Fibroblast of the aortic adventitia (primary cell): ENCODE results near the gene ASIC1. TPM values are rescaled to one million over a fixed set of nuclear protein-coding genes. Genes with fewer than 3 reads are reported as not detected.

Experiments
- DNase-seq: peaks from one replicate; pipeline ENCODE4 v3.0.0-alpha.2; 2010; ENCODE audit warnings: low read depth
- H3K4me3 ChIP-seq: 2 replicates; pipeline ENCODE4 v1.5.1; 2011; ENCODE audit warnings: low read depth, mild to moderate bottlenecking, control low read depth, low read length, moderate library complexity
- total RNA-seq: library from RNA; depleted of rRNA; stranded (reverse); fragments of >200 nt; gene quantifications from 2 replicates; pipeline ENCODE4 v1.2.3, GENCODE V29; 2012; ENCODE audit warnings: low replicate concordance
- TF ChIP-seq, protein P1 (sequence below): IDR thresholded peaks from 2 replicates; pipeline ENCODE4 v1.5.1; 2011; ENCODE audit warnings: mild to moderate bottlenecking, low read length, control low read depth, inconsistent platforms; ENCODE audit not compliant: insufficient read depth

The ASIC1 gene
- total RNA-seq, 1 donor = 4.9 TPM

- TF ChIP-seq, protein P1, sequence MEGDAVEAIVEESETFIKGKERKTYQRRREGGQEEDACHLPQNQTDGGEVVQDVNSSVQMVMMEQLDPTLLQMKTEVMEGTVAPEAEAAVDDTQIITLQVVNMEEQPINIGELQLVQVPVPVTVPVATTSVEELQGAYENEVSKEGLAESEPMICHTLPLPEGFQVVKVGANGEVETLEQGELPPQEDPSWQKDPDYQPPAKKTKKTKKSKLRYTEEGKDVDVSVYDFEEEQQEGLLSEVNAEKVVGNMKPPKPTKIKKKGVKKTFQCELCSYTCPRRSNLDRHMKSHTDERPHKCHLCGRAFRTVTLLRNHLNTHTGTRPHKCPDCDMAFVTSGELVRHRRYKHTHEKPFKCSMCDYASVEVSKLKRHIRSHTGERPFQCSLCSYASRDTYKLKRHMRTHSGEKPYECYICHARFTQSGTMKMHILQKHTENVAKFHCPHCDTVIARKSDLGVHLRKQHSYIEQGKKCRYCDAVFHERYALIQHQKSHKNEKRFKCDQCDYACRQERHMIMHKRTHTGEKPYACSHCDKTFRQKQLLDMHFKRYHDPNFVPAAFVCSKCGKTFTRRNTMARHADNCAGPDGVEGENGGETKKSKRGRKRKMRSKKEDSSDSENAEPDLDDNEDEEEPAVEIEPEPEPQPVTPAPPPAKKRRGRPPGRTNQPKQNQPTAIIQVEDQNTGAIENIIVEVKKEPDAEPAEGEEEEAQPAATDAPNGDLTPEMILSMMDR = no peak
- no peak overlapping the region for H3K4me3 ChIP-seq
- DNase-seq = peak; percentile 54
Observed at GRCh38 chr12:50099302-50100008, 42.1 kb downstream of the ASIC1 start.

DNA sequence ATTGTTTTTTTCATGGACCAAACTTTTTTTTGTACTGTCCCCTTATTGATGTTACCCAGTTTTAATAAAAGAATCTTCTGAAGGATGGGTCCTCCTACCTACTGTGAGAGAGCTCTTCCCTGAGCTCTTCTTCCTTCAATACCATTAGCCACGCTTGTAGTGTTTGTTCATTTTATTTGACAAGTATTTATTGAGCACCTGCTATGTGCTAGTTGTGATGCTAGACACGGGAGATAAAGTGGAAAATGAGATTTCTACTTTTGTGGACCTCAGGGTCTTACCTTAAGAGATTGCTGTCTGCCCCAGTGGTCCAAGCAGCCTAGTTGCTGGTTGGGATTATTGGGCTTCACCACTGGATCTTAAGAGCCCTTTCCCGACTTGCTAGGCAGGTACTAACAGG lies 43.2 kb downstream of the ASIC1 start:
- no peak for DNase-seq
- H3K4me3 ChIP-seq = no peak overlapping the region
- TF ChIP-seq, protein P1 = no peak

GRCh38 chr12:50101663-50102062 lies 44.3 kb downstream of the ASIC1 start:
- TF ChIP-seq, protein P1 = peak; percentile 67
- no peak overlapping the region for H3K4me3 ChIP-seq
- peak; percentile 57 for DNase-seq

GRCh38 chr12:50102131-50102531 lies 44.7 kb downstream of the ASIC1 start:
- TF ChIP-seq, protein P1 = no peak
- H3K4me3 ChIP-seq = no peak overlapping the region
- DNase-seq = no peak

GRCh38 chr12:50102646-50103309 lies 45.4 kb downstream of the ASIC1 start:
- H3K4me3 ChIP-seq = no peak overlapping the region
- TF ChIP-seq, protein P1 = no peak
- no peak for DNase-seq

DNA sequence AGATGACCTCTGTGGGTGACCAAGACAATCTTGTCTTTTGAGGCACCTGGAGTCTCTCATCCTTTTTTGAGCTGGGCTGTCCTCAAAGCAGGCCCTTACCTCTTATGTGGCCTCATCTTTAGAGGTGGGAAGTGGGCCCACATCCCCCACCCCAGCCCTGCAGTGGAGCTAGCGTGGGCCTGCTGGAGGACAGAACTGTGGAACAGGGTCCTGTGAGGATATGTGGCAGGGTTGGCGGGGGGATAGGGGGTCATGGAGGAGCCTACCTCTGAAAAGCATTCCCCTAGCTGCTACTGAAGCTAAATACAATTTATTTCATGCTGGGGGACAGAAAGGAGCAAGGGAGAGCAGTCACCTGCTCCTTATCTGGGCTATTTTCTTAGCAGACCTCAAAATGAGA lies 46.0 kb downstream of the ASIC1 start:
- DNase-seq = no peak
- no peak overlapping the region for H3K4me3 ChIP-seq
- TF ChIP-seq, protein P1 = no peak
